ENCODE data around the gene EPHA2.
A peak's percentile ranks its signal among the peaks of the same experiment; 100 is the strongest.

EPHA2 gene

DNA sequence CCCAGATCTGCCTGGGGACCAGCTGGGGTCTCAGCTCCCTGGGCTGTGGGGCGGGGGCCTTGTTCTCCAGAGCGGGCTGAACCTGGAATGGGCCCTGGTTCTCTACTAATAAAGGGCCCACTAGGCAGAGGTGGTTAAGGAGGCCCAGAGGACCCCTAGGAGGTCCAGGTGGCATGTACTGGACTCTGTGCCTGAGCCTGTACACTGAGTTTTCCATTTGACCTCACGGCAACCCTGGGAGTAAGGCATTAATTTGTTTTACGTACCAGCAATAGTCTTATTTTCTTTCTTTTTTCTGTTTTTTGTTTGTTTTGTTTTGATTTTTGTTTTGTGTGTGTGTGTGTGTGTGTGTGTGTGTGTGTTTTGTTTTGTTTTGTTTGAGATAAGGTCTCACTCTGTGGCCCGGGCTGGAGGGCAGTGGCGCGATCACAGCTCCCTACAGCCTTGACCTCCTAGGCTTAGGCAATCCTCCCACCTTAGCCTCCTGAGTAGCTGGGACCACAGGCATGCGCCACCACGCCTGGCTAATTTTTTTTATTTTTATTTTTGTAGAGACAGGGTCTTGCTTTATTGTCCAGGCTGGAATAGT lies 62.9 kb downstream of the EPHA2 start:
- DNase-seq (ENCODE audit: low read depth in 3 of 3) = no peak

DNA sequence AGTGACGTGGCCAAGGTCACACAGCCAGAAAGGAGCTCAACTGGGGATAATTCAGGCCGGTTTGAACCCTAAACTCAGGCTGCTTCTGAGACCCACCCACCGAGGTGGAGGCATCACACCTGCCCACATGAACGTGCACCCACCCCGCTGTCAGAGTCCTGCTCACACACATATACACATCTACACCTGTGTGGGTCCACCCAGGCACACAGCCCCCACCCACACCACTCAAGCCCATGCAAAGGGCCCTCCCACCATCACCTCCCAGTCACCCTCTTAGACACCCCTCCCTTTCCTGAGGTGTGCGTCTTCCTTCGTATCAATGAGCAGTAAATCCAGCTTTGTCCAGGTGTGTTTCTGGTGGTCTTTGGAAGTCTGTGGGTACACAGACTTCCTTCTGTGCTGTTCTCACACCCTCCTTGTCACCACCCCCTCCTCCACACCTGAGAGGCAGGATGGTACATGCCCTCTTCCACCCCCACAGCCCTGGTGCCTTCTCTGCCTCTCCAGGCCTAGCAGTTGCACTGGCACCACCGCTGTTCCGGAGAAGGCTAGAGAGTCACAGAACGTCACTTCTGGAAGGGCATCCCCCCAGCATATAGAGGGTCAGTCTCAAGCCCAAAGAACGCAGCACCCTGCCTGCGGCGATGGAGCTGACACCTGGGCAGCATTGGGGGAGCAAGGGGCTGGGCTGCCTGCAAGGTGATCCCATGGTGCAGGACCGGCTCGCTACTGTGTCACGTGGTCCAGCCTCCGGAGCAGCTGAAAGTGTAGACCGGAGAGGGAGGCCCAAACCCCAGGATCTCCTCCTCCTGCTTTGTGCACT lies 63.6 kb downstream of the EPHA2 start:
- no peak for DNase-seq (ENCODE audit: low read depth in 3 of 3)

DNA sequence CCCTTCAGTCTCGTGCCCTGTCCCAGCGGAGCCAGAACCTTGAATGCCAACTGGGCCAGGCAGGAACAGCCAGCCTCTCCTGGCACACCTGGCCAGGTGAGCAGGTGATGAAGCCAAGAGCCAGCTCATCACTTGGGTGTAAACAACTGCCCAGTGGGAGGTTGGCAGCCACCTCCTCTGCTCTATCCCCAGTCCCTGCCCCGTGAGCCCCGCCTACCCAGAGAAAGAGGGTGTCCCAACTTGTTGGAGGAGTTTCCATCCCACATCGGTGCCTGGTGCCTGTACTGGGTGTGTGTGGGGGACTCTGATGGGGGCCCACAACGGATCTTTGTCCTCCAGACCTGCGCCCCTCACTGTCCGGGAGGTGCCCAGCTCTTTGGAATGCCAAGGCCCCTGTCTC lies 64.6 kb downstream of the EPHA2 start:
- no peak for DNase-seq (ENCODE audit: low read depth in 3 of 3)

DNA sequence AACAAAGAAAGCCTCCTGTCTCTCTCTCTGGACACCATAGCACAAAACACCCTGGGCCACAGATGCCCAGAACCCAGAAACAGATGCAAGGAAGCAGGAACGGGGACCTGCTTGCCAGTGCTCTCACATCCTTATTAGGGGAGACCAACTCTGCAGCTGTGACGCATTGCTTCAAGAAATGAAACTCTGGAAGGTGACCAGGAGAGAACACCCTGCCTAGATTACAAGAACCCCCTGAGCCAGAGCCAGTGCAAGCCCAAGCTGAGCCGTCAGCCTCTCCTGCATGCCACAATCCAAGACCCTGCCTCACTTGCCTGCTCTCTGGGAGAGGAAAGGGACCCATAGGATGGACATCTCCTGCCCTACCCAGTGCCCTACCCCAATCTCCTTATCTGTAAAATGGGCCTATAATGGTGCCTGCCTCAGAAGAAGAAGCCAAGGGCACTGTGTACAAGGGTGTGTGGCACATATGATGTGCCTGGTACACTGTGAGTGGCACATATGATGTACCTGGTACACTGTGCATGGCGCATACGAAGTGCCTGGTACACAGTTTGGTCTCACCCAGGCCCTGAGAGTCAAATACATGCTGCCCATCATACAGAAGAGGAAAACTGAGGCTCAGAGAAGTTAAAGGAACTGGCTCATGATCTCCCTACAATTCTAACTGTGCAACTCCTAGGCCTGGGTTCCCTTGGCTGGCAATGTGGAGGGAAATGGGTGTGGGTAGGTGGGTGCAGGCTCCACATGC lies 65.6 kb downstream of the EPHA2 start:
- DNase-seq (ENCODE audit: low read depth in 3 of 3) = no peak

GRCh38 chr1:16088996-16089395 lies 66.9 kb downstream of the EPHA2 start:
- no peak for DNase-seq (ENCODE audit: low read depth in 3 of 3)

DNA sequence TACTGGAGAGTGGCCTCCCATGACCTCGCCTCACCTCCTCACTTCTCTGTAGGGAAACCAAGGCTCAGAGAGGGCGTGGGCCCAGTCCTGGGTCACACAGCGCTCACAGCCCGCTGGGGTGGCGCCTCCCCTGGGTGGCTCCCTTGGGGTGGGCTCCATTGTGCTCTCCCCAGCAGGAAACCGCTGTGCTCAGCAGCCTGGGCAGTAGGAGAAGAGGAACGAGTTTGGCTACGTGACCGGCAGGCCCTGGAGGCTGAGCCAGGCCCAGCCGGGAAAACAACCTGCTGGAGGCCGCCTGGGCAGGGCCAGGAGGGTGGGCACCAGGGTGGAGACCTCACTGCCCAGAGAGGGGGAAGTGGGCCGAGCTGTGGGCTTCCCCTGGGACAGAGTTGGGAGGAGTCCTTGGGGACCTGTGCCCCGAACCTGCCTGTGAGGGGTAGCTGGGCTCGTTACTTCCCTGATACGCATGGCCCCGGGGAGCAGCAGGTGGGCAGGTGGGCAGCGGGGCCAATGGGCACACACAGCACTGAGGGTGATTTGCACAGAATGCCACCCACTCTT lies 67.4 kb downstream of the EPHA2 start:
- no peak for DNase-seq (ENCODE audit: low read depth in 3 of 3)

DNA sequence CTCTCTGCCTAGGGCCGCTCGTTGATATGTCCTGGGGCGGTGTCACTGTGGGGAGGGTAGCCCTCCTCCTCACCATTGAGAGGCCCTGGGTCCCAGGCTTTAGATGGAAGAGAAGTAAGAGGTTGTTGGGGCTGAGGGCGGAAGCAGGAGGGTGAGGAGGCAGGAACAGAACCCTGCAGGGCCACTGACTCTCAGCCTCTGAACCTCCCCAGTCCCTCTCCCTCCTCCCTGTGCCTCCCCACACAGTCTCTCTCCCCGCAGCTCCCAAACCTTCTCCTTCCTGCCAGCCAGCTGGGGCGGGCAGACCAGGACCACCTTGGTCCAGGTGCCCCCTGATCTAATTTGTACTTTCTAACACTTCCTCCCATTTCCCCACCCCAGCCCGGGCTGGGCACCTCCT lies 68.1 kb downstream of the EPHA2 start:
- DNase-seq (ENCODE audit: low read depth in 3 of 3) = no peak

DNA sequence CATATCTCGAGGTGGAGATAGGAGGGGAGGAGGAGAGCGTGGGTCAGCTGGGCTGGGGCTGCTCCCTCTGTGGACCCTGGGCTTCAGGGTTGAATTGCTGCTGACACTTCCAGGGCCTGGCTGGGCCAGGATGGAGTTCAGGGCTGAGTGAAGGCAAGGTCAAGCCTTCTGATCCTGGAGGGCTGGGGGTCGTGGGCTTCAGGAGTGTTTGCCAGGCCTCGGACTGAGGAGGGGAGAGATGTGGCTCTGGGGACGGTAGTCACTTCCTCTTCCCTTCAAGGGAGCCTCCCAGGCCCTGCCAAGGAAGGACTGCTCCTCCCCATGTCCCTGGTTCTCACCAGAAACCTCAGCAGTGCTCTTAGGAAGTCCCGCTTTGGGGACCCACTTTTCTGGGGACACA lies 70.3 kb downstream of the EPHA2 start:
- DNase-seq (ENCODE audit: low read depth in 3 of 3) = no peak

DNA sequence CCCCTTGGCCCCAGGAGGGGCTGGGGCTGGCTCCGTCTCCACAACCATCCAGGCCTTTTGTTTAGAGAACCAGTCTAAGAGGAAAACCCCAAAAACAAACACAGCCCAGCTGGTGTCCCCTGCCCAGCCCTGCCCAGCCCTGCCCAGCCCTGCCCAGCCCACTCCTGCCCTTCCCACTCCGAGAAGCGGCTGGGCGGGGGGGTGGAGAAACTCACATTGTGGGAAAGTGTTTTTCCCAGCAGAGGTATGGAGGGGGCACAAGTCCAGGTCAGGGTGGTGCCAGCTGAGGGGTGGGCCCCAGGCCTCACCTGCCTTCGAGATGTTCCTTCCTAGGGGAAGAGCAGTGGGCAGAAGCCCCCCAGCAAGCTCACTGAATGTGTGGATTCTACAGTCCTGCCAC lies 72.4 kb downstream of the EPHA2 start:
- no peak for DNase-seq (ENCODE audit: low read depth in 3 of 3)

- DNase-seq (ENCODE audit: low read depth in 3 of 3) = peak; percentile 41 to 55 (median 48)
These were observed 73.4 kb downstream of the EPHA2 start for GRCh38 chr1:16082283-16083038.

- no peak for DNase-seq (ENCODE audit: low read depth in 3 of 3)
These were observed 74.2 kb downstream of the EPHA2 start for GRCh38 chr1:16081636-16082035.

DNA sequence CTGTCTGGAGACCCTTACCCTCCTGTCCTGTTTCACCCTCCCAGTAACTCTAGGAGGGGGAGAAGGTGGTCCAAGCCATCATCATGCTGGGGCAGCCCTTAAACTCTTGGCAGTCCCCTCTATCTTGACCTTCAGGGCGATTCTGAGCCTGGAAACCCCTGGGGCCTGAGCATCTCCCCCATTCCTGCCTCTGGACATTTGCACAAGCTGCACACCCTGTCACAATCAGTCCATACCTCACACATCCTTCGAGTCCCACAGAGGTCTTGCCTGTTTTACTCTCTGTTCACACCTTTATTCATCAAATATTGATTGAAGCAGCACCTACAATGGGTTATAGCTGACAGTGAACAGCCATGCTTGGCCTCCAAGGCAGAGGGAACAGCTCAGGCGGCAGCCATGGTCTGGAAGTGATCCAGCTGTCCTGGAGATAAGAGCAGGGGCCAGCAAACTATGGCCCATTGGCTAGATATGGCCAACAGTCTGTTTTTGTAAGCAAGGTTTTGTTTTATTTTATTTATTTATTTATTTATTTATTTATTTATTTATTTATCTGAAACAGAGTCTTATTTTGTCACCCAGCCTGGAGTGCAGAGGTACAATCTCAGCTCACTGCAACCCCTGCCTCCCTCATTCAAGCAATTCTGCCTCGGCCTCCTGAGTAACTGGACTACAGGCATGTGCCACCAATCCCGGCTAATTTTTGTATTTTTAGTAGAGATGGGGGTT lies 75.3 kb downstream of the EPHA2 start:
- no peak for DNase-seq (ENCODE audit: low read depth in 3 of 3)

DNA sequence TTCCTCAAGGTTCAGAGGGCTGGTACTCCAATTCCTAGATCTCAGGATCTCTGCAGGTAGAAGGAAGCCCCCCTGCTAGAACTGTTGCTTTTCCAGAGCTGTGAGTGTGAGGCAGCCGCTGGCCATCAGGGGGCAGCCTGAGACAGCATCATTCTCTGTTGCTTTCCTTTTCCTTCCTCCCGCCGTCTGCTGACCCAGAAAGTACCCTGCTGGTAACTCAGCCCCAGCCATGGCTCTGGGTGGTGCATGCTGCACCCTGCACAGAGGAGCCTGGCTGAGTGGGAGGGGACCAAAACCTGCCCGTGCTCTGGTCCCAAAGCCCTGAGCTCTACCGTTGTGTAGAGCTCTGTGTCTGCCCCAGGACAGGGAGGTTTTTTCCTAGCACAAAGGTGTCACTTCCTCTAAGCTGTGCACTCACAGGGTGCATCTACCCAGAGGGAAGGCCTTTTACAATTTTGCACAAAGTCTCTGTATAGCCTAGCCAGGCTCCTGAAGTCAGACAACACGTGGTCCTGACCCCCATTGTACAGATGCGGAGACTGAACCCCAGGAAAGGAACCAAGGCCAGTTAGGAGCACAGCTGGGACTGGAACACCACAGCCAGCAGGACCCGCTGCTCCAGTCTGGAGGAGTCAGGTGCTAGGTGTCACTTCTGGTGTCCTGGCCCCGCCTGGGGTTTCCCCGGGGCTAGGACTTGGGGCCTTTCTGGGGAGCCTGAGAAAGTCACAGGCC lies 76.8 kb downstream of the EPHA2 start:
- DNase-seq (ENCODE audit: low read depth in 3 of 3) = peak; percentile 35 to 65 (median 40)

GRCh38 chr1:16077406-16078245 lies 78.2 kb downstream of the EPHA2 start:
- DNase-seq (ENCODE audit: low read depth in 3 of 3) = no peak

- no peak for DNase-seq (ENCODE audit: low read depth in 3 of 3)
These were observed 79.0 kb downstream of the EPHA2 start for GRCh38 chr1:16076865-16077238.

DNA sequence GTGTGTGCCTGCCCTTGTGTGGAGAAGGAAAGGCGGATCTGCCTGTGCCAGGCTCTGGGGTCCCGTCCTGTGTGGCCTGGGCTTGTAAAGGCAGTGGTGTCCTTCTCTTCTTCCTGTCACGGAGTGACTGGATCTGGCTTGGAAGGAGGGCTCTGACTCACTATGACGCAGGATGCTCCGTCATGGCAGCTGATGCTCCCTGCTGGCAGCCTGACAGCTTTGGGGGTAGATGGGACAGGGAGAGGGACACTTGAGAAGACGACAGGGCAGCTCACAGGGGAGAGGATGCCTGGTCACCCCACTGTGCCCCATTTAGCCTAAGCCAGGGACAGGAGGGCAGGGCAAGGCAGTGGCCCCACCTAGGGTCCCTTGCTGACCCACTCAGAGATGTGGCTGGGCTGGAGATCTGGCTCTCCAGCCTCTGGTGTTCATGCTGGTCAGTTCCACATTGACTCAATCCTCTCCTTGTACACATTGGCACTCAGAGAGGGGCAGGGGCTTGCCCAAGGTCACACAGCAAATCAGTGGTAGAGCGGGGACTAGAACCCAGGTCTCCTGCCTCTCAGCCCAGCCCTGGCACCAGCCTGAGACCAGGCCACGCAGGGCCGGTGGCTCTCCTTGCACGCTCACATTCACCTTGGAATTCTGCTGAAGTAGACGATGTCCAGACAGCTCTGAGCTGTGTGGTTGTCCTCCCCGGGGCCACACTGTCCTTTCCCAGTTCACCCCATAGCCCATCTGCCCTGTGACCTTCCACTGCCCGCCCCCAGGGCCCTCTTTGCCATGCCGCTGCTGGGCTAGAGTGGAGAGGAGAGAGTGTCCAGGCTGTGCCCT lies 79.6 kb downstream of the EPHA2 start:
- DNase-seq (ENCODE audit: low read depth in 3 of 3) = no peak

DNA sequence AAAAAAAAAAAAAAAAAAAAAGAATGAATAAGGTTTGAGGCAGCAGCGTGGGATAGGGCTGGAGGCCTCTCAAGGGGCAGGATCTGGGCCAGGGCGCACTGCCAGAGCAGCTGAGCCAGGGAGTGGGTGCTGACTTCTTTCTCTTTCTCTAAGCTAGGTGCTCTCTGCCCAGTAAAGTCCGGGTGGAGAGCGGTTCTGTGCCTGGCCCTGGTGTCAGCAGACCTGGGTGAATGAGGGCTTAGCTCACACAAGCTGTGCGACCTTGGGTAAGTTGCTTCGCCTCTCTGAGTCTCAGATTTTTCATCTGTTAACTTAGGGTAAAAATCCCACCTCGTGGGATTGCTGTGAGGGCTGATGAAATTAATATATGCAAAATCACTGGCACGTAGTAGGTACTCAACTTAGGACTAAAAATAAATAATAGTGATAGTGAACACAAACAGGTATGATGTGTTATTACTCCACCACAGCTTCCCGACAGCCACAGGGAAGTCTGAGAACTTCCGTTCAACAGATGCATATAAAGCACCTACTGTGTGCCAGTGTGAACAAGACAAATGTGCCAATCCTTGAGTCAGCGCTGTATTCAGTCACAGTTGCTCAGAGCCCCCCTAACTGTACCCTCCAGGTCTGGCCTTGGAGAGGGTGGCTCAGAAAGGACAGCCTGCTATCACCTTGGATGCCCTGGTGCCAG lies 80.4 kb downstream of the EPHA2 start:
- DNase-seq (ENCODE audit: low read depth in 3 of 3) = no peak

All from stimulated activated CD4-positive, alpha-beta T cell treated with anti-CD3 and anti-CD28 coated beads, TNF-alpha, amount 100 ng/mL, for 48 hours (primary cell).